HG03460 (cell line): ENCODE measurements around the gene CREBBP.

Source experiments
- ATAC-seq: cut with Tn5 transposase; IDR thresholded peaks from one replicate; pipeline ENCODE4 v1.9.1; 2021; ENCODE audit not compliant: unreplicated experiment

CREBBP gene

DNA sequence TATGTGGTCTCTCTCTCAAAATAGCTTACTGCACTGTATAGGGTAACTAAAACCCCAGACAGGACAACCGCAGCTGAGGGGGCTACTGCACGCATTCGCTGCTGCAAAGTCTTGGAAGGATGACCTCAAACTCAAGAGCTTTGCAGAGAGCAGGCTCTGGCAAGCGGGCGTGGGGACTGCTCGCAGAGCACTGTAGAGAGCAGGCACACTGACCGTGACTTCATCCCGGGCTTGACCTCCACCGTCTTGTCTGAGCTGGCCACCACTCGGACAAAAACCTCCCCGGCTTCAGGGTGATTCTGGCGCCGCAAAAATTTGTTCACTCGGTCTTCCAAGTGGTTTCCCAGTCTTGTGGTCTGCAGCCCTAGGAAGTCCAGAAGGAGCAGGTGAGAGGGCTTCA, 140.3 kb downstream of the CREBBP start:
- no peak for ATAC-seq

DNA sequence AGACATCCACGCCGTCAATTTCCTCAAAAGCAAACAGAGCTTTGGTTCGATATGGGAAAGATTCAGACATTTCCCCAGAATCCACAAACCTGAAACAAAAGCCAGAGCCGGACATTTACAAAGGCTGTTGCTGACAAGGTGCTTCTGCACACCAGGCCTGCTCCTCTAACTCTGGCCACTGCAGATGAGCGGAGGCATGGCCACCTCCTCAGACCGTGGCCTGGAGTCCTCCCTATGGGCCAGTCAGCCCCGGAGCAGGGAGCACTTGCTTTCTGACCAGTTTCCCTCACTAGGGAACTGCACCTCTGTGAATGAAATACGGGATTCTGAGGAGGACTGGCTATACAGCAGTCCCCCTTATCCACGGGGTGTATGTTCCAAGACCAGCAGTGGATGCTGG, 140.9 kb downstream of the CREBBP start:
- no peak for ATAC-seq

DNA sequence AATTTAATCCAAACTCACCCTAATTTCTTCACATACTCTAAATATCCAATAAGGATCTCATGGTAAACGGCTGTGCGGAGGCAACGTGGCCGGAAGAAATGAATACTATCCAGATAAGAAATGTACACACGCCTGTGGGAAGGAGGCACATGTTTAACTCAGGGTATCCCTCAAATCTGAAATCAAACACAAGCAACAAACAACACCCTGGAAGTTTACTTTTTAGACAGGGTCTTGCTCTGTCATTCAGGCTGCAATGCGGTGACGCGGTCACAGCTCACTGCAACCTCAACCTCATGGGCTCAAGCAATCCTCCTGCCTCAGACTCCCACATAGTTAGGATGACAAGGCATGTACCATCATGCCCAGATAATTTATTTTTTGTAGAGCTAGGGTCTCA, 142.0 kb downstream of the CREBBP start:
- ATAC-seq: no peak

DNA sequence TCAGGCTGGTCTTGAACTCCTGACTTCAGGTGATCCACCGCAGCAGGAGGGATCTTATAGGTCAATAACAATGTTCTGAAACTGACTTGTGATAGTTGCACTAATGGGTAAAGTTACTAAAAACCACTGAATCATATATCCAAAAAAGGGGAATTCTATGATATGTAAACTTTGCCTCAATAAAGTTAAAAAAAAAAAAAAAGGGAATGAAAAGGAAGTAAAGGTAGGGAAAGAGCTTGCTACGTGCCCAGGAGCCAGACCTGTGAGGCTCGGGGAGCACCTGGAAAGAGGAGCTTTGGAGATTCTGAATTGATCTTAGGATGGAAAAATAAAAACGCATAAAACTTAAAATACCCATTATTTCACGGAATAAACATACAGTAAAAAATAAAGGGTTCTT, 142.4 kb downstream of the CREBBP start:
- no peak for ATAC-seq

DNA sequence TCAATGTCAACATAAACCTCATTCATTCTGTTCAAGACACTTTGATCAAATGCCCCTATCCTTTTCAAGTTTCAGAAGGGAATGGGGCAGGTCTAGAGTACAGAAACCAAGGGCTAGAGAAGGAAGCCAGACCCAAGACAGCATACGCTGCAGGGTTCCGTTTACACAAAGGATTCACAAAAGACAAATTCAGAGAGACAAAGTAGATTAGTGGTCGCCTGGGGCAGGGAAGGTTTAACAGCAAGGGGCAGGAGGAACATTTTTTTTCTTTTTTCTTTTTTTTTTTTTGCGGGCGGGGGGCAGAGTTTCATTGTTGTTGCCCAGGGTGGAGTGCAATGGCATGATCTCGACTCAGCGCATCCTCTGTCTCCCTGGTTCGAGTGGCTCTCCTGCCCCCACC, 143.3 kb downstream of the CREBBP start:
- no peak for ATAC-seq

DNA sequence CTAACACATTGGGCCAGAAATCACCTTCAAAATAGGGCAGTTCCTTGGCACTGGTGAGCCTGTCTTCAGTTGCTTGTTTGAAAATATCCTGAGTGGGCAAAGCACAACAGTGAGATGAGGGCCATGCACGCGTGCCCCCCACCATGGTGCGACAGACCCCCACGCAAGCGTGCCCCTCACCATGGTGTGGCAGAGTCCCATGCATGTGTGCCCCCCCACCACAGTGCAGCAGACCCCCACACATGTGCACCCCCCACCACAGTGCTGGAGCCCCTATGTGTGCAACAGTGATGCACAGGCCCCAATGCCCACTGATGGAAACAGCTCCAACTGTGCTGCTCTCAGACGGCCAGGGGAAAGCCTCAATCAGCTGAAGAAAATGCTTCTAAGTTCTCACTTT, 144.4 kb downstream of the CREBBP start:
- no peak for ATAC-seq

DNA sequence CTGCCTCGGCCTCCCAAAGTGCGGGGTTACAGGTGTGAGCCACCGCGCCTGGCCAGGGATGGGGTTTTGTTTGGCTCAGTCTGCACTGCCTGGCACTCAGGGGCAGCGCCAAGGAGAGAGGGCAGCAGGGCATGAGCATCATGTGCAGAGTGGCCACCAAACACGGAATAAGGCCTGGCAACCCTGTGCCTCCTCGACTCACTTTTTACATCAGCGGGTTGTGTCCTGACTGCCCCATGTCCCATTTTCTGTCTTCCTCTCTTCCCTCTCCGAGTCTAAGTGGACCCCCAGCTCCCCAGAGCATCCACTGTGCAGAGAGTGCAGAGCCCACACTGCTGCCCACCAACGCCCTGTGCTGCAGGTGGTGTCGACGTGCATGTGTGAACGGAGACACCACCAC, 145.0 kb downstream of the CREBBP start:
- no peak for ATAC-seq

DNA sequence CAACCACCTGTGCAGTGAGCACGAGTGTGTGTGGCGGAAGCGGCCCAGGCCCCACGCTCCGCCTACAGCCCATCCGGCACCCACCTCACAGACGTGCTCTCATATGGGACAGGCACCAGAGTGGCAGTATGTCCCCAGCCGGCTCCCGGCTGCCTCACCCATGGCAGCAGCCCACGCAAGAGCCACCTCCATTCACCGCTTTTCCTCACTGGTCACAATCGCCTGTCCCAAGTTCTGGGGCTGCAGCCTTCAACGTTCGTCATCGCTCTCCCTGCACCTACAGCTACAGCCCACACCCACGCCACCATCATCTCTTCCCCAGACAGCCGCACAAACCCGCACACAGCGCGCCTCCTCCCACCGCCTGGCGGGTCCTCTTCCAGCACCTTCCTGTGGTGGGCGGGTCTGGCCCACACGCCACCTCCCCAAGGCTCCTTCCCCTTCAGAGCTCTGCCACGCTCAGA, 145.7 kb downstream of the CREBBP start:
- ATAC-seq: no peak

DNA sequence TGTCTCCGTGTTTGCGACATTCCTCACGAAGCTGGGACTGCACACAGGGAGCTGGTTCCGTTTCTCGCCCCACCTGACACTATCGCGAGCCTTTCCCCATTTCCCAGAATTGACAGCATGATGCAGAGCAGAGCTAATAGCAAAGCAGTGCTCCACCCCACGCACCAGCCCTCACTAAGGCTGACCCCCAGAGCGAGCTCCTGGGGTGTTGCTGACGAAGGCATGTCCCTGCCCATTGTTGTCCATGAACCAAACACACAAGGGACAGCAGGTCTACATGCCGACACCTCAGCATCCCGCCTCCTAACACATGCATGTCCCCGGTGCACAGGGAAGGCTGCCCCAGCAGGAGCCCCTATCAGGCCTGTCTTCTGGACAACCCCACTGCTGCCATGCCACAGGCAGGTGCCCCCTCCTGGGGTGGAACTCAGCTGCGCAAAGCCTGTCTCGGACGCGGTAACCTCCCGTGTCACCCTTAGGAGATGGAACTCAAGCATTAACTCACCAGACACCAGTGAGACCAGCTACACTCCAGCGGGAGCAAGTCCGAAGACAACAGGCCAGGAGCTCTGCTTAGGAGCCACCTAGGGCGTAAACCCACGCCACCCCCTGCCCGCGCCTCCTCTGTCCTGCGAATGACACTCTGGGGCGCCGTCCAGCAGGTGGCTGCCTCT, 146.3 kb downstream of the CREBBP start:
- ATAC-seq: no peak

DNA sequence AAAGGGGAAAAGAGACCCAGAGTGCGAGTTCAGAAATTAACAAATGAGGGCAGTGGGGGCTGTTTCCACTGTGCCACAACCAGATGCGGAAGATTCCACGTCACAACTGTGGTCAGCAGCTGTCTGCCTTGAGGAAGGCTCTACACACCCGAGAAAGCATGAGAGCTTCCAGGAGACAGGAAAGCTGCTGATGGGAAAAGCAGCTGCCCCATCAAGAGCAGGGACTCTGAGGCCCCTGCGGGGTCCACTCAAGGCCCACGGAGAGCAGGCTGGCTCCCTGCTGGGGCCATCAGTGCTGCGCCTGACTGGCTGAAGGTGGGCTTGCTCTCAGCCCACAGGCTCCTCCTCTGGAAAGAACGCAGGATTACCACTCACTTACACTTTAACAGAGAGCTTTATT, 148.3 kb downstream of the CREBBP start:
- no peak for ATAC-seq

DNA sequence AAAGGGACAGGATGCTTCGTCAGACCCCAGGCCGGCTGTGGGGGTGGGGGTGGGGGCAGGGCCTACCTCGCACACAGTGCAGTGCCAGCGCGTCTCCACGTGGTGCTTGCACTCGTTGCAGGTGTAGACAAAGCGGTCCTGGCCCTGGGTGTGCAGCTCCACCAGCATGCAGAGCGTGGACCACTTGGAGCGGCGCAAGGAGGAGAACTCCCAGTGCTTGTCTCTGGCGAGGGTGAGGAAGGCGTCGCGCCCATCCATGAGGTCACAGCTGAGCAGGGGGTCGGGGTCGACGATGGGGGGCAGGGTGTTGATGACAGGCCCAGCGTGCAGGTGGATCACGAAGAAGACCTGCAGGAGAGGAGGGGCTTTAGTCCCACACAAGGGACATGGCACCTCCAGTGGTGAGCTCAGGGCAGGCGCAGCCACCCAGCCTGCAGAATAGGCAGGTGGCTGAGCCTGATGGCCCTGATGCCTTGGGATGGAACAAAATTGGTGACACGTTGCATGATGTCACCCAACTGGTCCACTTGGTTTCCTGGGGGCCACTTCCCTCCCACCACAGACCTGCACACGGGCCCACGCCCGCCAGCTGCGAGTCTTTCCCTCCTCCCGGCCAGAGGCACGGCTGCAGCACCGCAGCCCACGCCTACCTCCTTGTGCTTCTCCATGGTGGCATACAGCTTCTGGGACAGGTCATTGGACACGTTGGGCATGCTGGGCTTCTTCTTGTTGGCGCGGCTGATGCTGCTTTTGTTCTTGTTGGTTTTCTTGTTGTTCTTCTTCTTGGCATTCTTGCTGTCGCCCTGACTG, 149.2 kb downstream of the CREBBP start:
- ATAC-seq: no peak

DNA sequence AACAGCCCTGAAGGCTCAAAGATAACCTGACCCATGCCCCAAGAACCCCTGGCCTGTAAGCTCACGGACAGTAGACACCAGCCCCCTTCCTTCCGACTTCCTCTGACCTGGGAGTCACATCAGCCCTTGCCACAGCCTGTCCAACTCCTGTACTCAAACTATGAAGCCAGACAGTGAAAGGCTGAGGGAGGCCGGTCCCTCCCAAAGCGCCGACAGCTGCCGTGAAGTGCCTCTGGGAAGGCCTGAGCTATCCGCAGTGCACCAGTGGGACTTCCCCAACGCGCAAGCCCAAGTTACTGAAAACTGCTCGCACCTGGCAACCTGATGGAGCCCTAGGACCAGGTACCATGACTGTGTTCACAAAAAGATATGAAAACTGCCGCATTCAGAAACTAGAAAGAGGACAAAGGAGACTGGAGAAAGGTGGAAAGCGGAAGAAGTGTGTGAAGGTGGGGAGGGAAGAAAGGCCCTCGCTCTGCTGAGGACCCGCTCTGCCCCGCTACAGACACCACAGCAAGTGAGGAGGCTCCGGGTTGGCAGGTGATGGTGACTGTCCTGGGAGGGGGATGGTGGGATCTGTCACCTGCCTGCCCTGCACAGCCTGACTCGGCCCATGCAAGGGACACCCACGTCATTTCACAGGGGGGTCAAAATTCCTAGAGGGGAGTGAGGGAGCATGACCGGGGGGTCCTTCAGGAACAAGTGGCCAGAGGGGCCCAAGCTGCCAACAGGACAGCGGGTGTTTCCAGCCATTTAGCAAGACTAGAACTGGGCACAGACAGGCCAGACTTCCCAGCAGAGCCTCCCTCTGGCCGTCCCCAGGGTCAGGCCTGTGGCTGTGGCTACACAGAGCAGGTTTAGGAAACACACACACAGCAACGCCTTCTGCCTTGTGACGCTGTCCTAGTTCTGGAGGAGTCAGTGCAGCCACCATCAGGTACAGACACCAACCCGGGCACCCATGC, 150.1 kb downstream of the CREBBP start:
- no peak for ATAC-seq

DNA sequence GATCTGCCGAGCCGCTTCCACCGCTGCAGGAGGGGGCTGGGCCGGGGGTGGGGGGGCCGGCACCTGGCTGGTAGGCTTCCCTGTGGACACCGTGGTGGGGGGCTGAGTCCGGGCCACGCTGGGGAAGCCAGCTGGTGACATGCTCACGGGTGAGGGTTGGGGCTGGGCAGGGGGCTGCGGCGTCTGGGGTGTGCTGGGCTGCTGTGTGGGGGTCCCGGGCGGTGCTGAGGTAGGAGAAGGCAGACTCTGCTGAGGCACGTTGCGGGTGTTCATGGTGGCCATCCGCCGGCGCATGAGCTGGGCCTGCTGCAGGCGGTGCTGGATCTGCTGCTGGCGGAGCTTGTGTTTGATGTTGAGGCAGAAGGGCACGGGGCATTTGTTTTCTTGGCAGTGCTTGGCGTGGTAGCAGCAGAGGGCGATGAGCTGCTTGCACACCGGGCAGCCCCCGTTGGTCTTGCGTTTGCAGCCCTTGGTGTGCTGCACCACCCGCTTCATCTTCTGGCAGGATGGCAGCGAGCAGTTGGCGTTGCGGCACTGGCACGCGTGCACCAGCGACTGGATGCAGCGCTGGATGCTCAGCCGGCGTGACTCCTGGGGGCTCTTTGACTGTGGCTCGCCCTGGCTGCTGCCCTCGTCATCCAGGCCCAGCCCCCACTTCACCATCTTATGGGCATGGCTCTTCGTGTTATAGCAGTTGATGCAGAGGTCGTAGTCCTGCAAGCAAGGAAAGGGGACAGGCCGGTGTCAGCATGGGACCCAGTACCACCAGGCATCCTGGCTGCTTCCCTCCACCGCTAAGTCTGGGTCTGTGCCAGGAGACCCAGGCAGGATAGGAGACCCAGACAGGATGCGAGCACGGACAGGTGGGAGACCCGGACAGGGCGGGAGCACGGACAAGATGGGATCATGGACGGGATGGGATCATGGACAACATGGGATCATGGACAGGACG, 151.1 kb downstream of the CREBBP start:
- ATAC-seq: no peak

DNA sequence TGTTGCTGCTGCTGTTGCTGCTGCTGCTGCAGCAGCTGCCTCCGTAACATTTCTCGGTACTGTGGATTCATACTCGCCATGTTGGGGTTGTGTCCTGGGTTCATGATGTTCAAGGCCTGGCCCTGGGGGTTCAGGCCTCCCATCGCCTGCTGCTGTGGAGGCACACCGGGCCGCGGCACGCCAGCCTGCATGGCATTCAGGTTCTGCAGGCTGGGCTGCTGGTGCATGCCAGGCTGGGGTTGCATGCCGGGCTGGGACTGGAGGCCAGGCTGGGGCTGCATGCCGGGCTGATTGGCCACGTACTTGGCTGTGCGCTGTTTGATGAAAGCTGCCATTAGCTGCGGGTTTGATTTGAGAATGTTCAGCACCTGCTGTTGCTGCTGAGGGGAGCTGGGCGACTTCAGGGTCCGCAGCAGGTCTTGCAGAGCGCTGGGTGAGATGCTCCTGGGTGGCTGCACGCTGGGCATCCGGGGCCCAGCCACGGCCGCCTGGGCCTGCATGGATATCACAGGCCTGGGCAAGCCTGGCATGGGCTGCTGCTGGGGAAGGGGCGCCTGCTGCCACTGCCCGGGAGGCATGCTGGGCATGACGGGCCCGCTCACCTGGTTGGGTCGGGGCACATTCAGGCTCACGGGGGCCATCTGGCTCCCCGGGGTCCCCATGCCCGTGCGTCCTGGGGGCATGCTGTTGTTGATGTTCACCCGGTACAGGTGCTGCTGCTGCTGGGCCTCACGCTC, 151.9 kb downstream of the CREBBP start:
- no peak for ATAC-seq

DNA sequence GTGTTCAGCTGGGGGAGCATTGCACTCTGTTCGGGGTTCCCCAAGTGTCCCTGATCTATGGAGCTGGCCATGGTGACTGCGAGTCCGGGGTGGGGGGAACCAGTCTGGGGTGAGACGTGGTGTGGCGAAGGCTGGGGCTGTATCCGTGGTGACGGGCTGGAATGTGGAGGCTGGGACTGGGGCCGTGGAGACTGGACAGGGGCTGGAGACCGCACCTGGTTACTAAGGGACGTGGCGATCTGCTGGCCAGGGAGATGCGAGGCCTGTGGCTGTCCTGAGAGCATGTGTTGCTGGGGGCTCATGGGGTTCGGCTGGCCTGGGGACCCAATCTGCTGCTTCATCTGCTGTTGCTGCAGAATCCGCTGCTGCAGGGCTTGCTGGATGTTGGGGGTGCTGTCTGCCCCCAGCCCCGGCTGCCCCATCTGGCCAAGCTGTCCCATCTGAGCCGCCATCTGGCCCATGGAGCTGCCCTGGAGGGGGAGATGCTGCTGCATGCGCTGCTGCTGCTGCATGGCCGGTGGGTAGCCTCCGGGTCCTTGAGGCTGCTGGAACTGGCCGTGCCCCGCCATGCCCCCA, 152.6 kb downstream of the CREBBP start:
- no peak for ATAC-seq

DNA sequence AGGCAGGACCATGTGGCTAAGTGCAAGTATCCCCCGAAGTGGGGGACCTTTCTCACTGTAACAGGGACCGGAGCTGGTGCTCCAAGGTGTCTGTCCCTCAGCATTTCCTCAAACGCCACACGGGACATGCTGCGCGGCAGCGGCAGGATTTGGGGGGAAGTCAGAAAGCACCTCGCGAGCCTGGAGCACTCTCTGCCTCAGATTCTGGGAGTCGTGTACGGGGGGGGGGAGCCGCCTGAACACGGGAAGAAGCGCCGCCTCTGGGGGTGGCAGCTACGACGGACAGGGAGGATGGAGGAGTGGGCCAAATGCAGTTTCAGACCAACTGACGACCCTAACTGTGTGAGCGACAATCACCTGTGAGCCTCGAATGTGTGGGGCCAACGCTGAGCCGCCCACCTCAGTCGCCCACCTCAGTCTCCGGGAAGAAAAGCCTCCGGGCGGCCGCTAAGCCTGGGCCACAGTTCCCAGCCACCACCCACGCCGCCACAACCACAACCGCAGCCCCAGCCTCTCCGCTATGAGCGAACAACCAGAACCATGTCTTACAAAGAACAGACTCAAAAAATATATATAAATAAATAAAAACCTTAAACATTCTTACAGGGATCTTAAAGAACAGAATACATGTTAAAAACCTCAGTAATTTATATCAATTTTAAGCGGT, 154.4 kb downstream of the CREBBP start:
- ATAC-seq: no peak

DNA sequence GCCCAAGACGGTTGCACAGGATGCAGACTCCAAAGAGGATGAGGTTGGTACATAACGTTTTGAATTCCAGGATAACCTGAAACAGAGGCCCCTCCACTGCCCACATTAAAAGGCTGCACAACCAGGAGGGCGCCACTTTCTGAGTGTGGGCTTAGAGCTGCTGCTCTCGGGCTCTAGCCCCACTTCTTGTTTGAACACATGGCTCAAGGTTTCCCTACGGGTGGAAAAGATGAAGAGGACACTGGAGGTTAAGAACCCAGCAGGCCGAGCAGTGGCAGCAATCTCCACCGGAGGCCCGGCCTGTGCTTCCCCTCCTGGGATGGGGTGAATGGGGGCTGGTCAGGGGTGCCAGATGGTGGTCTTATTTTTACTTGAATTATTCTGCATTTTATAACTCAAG, 155.2 kb downstream of the CREBBP start:
- ATAC-seq: no peak

DNA sequence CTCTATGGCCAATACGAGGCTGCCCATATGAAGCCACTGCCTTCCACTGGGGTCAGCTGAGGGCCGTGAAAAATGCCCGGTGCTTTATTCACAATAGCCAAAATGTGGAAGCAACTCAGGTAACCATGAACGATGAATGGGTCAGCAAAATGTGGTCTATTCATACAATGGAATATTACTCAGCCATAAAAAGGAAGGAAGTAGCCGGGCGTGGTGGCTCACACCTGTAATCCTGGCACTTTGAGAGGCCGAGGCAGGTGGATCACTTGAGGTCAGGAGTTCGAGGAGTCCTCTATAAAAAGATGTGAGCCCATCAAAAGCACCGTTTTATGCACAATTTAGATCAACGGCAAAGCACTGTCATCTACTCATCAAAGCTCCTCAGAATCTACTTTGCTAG, 158.0 kb downstream of the CREBBP start:
- ATAC-seq: no peak

DNA sequence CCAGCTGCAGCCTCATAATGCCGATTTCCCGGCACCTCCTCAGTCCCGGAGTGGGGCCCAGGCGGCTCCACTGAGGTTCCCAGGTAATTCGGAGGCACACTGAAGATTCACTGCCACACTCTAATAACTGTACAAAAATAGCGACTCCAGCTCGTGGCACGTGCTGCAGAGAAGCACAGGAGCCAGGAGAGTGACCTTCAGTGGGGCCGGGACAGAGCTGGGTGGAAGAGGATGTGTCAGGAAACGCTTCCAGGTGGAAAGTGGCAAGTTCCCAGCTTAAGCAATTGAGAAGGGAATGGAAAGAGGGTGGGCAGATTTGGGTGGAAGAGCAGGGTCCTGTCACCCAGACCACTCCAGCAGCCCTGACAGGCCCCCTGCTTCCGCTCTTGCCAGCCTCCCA, 160.1 kb downstream of the CREBBP start:
- ATAC-seq: no peak
